ENCODE results near the gene RFC1.

The RFC1 gene

DNA sequence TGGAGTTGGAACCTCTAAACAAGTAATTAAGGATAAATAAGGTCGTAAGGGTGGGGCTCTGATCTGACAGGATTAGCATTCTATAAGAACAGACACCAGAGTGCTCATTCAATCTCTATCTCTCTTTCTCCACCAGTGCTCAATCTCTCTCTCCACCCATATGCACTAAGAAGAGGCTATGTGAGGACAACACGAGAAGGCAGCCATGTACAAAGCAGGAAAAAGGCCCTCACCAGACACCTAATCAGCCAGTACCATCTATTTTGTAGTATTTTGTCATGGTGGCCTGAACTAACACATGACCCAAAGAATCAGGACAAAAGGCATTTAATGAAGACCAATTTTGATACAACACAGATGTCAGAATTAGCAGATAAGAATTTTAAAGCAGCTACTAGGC lies 16.8 kb downstream of the RFC1 start:
- no peak overlapping the region for H3K4me3 ChIP-seq (ENCODE audit: low read length)
- DNase-seq (ENCODE audit: low read depth): no peak
- TF ChIP-seq, protein P1, sequence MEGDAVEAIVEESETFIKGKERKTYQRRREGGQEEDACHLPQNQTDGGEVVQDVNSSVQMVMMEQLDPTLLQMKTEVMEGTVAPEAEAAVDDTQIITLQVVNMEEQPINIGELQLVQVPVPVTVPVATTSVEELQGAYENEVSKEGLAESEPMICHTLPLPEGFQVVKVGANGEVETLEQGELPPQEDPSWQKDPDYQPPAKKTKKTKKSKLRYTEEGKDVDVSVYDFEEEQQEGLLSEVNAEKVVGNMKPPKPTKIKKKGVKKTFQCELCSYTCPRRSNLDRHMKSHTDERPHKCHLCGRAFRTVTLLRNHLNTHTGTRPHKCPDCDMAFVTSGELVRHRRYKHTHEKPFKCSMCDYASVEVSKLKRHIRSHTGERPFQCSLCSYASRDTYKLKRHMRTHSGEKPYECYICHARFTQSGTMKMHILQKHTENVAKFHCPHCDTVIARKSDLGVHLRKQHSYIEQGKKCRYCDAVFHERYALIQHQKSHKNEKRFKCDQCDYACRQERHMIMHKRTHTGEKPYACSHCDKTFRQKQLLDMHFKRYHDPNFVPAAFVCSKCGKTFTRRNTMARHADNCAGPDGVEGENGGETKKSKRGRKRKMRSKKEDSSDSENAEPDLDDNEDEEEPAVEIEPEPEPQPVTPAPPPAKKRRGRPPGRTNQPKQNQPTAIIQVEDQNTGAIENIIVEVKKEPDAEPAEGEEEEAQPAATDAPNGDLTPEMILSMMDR (IDR thresholded peaks at IDR 0.05; ENCODE audit: insufficient read depth, low read depth, low read length, missing control alignments): no peak

DNA sequence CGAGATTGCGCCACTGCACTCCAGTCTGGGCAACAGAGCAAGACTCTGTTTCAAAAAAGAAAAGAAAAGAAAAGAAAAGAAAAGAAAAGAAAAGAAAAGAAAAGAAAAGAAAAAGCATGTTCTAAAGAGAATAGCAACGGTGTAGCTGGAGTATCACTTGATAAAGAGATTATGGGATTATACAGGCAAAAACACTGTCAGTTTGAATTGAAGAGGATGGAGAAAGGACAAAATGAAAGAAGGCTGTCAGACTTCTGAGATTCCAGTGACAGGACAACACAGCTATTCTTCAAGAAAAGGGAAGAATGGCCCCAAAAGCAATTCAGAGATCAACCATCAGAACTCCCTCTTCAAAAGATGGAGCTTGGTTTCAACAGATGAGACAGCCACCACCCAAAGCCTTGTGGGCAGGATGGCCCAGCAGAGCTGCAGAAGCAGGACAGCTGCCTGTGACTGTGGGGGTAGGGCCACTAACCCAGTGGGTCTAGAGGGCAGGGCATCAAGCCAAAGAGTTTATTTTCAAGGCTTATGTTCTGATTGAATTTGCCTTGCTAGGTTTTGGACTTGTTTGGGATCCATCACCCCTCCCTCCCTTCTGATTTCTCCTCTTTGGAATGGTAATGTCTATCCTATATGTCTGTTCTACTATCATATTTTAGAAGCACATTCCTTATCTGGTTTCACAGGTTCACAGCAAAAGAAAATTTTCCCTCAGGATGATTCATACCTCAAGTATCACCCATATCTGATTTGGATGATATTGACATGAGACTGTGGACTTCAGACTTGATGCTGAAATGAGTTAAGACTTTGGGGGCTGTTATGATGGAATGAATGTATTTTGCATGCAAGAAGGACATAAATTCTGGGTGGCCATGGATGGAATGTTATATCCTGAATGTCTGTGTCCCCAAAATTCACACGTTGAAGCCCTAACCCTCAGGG lies 17.5 kb downstream of the RFC1 start:
- TF ChIP-seq, protein P1 (IDR thresholded peaks at IDR 0.05; ENCODE audit: insufficient read depth, low read depth, low read length, missing control alignments): no peak
- peak; percentile 20 for DNase-seq (ENCODE audit: low read depth)

DNA sequence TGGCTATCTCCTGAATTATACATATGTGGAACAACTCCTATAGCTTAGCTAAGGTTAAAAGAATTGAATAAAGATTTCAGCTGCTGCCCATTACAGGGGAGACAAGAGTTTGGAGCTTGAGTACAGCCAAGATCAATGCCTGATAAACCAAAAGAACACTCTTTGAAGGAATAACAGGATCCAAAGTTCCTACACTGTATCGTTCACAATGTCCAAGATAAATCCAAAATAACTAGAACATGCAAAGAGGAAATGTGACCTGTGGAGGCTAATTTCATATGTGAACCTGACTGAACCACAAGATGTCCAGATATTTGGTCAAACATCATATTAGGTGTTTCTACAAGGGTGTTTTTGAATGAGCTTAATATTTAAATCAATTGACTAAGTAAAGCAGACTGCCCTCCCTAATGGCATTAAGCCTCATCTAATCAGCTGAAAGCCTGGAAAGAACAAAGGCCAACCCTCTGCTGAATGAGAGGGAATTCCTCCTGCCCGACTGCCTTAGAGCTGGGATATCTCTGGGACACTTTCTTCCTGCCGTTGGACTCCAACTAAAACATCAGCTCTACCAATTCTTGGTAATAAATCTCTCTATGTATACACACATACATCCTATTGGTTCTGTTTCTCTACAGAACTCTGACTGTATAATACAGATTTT lies 19.2 kb downstream of the RFC1 start:
- TF ChIP-seq, protein P1 (IDR thresholded peaks at IDR 0.05; ENCODE audit: insufficient read depth, low read depth, low read length, missing control alignments): no peak
- H3K4me3 ChIP-seq (ENCODE audit: low read length): no peak overlapping the region
- DNase-seq (ENCODE audit: low read depth): no peak

More for the DNA sequence above, 17.5 kb downstream of the RFC1 start:
- H3K4me3 ChIP-seq (ENCODE audit: low read length): no peak overlapping the region

DNA sequence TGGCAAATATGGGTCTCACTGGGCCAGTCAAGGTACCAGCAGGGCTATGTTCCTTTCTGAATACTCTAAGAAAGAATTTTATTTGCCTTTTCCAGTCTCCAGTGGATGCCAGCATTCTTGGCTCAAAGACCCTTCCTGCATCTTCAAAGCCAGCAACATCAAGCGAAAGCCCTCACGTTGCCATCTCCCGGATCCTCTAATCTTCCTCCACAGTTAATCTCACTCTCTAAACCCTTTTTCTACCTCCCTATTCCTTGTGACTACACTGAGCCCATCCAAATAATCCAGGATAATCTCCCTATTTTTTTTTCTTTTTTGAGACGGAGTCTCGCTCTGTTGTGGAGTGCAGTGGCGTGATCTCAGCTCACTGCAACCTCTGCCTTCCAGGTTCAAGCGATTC lies 23.4 kb downstream of the RFC1 start:
- DNase-seq (ENCODE audit: low read depth): no peak
- no peak overlapping the region for H3K4me3 ChIP-seq (ENCODE audit: low read length)
- TF ChIP-seq, protein P1 (IDR thresholded peaks at IDR 0.05; ENCODE audit: insufficient read depth, low read depth, low read length, missing control alignments): no peak

DNA sequence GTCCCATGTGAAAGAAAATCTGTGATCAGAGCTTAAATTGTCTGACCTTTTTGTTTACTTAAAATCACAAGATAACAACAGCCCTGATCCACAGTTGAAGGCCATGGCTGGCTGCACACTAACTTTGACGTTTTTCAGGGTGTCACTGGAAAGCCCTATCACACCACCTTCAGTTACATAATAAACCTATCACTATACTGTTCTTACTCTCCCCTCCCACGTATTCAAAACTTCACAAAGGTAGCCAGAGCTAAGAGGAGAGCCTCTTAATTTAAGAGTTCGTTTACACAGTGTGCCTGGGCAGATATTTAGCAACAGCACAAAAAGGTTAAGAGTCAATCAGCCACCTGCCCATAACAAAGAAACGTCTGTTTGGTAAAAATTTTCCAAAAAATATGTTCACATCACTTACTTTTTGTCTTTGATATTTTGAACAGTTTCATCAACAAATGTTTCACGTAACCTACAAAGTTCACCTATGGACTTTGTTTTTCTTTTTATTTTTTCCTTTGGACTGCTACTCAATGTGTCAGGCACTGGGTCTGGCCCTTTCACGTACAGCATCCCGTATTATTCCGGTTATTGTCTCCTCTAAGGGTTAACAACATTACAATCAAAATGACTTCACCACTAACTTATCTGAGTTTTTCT lies 25.0 kb downstream of the RFC1 start:
- TF ChIP-seq, protein P1 (IDR thresholded peaks at IDR 0.05; ENCODE audit: insufficient read depth, low read depth, low read length, missing control alignments): no peak
- H3K4me3 ChIP-seq (ENCODE audit: low read length): no peak overlapping the region
- no peak for DNase-seq (ENCODE audit: low read depth)

DNA sequence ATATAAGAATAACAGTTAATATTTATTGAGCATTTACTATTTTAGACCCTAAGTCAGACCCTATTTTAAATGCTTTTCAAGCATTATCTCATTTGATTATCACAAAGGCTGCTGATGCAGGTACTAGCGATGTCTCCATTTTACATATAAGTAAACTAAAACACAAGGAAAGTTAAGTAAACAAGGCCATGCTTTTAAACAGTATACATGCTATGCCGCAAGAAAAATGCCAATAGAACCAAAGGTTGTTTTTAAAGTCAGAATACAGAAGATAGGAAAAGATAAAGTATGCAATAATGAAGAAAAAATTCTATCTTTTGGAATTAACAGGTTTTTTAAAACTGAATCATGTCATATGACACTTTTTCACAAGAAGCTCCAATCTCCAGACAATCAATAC lies 26.2 kb downstream of the RFC1 start:
- H3K4me3 ChIP-seq (ENCODE audit: low read length): no peak overlapping the region
- DNase-seq (ENCODE audit: low read depth): no peak
- TF ChIP-seq, protein P1 (IDR thresholded peaks at IDR 0.05; ENCODE audit: insufficient read depth, low read depth, low read length, missing control alignments): no peak

Data from epithelial cell of esophagus (primary cell).